GM13977 (cell line): ENCODE measurements around the gene B3GNT7.
"Not testable (repeated sequence)": the region's sequence is repeated elsewhere in the genome, so short reads cannot be mapped to it uniquely, and the experiment has no call there.

ENCODE experiments used
- DNase-seq: peaks from one replicate; pipeline ENCODE4 v3.0.0; 2012; ENCODE audit warnings: low spot score
- CTCF ChIP-seq: IDR thresholded peaks from 2 replicates; pipeline ENCODE4 v1.5.1; 2012; ENCODE audit warnings: mild to moderate bottlenecking, control low read depth; ENCODE audit not compliant: insufficient read depth; ENCODE audit errors: extremely low read depth, missing control alignments
- in situ Hi-C: fragments of 300-500 bp; cut with MboI; formaldehyde crosslinking; loops from one replicate; pipeline ENCODE4 v1.12.0; 2022; ENCODE audit warnings: low sequenced_read_pairs, low pct_unique_long_range_greater_than_20kb, mixed read lengths, inconsistent platforms; ENCODE audit not compliant: unreplicated experiment

Gene B3GNT7

GRCh38 chr2:231429901-231430300 lies 34.4 kb downstream of the B3GNT7 start:
- in situ Hi-C loops = no loop called here
- no peak for TF ChIP-seq CTCF
- DNase-seq = no peak

GRCh38 chr2:231430437-231430836 lies 34.9 kb downstream of the B3GNT7 start:
- in situ Hi-C loops, DNase-seq: not testable (repeated sequence)

- no peak for DNase-seq
- in situ Hi-C loops = no loop called here
- TF ChIP-seq CTCF = no peak
Observed at GRCh38 chr2:231431606-231432005, 36.1 kb downstream of the B3GNT7 start.

- TF ChIP-seq CTCF = no peak
- DNase-seq = no peak
- in situ Hi-C loops = no loop called here
Observed at GRCh38 chr2:231433990-231434389, 38.5 kb downstream of the B3GNT7 start.

GRCh38 chr2:231436957-231437356 lies 41.4 kb downstream of the B3GNT7 start:
- in situ Hi-C loops = no loop called here
- DNase-seq = no peak
- TF ChIP-seq CTCF = no peak

GRCh38 chr2:231449503-231450054 lies 54.1 kb downstream of the B3GNT7 start:
- TF ChIP-seq CTCF = no peak
- in situ Hi-C loops = no loop called here
- no peak for DNase-seq

- no peak for DNase-seq
- TF ChIP-seq CTCF = no peak
- in situ Hi-C loops = no loop called here
Observed at GRCh38 chr2:231450548-231450989, 55.1 kb downstream of the B3GNT7 start.
